H1 (cell line): ENCODE results near the gene RABL2A. TPM values are rescaled to one million over a fixed set of nuclear protein-coding genes. Genes with fewer than 3 reads are reported as not detected.
"Not testable (repeated sequence)": the region's sequence is repeated elsewhere in the genome, so short reads cannot be mapped to it uniquely, and the experiment has no call there.

Source experiments
- CTCF ChIA-PET: fragments of 300-600 bp; sonication (Branson Sonifier 250); formaldehyde crosslinking; loops from one replicate; lab custom pipeline; 2021; ENCODE audit not compliant: partially characterized antibody; lab: Charles Lee
- POLR2A ChIA-PET: fragments of 300-600 bp; sonication (Branson Sonifier 250); formaldehyde crosslinking; loops from one replicate; lab custom pipeline; 2021; ENCODE audit warnings: inconsistent platforms; ENCODE audit not compliant: partially characterized antibody; lab: Charles Lee
- DNase-seq, 2 experiments: peaks; one replicate each; pipeline versions ENCODE4 v3.0.0 to v3.0.0-alpha.2; 2010 to 2022; ENCODE audit warnings: low spot score in 2 of 2, low read depth in 1 of 2, mixed read lengths in 1 of 2
- FAIRE-seq: peaks from 2 replicates; lab custom pipeline; 2011; peaks lifted over from hg19 to GRCh38; lab: Jason Lieb, UNC
- H2AFZ ChIP-seq: 2 replicates; pipeline ENCODE4 v1.8.1; 2012; ENCODE audit warnings: low read length, inconsistent platforms
- H2AK5ac ChIP-seq: 2 replicates; pipeline ENCODE4 v1.6.1; 2013; ENCODE audit warnings: low read depth, low read length
- H2BK120ac ChIP-seq: replicated peaks from 2 replicates; pipeline ENCODE3; 2013; ENCODE audit warnings: low read depth, low read length, inconsistent platforms
- H2BK12ac ChIP-seq: 2 replicates; pipeline ENCODE4 v1.6.1; 2013; ENCODE audit warnings: low read depth, low read length
- H2BK15ac ChIP-seq: 2 replicates; pipeline ENCODE4 v1.6.1; 2013; ENCODE audit warnings: low read length
- H2BK20ac ChIP-seq: 2 replicates; pipeline ENCODE4 v1.6.1; 2013; ENCODE audit warnings: low read length
- H2BK5ac ChIP-seq: 2 replicates; pipeline ENCODE4 v1.6.1; 2013; ENCODE audit warnings: low read depth, low read length
- H3K14ac ChIP-seq: 2 replicates; pipeline ENCODE4 v1.6.1; 2013; ENCODE audit warnings: inconsistent platforms; ENCODE audit not compliant: insufficient read length
- H3K18ac ChIP-seq: 2 replicates; pipeline ENCODE4 v1.6.1; 2013; ENCODE audit warnings: low read length; ENCODE audit errors: extremely low read depth
- H3K23ac ChIP-seq: 2 replicates; pipeline ENCODE4 v1.6.1; 2013; ENCODE audit warnings: inconsistent platforms; ENCODE audit not compliant: insufficient read length
- H3K23me2 ChIP-seq: 2 replicates; pipeline ENCODE4 v1.6.1; 2013; ENCODE audit warnings: low read depth, low read length
- H3K27ac ChIP-seq: 2 replicates; pipeline ENCODE4 v1.6.1; 2011; ENCODE audit warnings: low read depth, low read length, inconsistent platforms
- H3K27me3 ChIP-seq, 4 experiments: replicated peaks in 1 of 4; 1 replicate in 1 of 4; 2 replicates in 3 of 4; pipeline versions ENCODE4 v1.6.1 to v1.8.1; 2011 to 2013; ENCODE audit warnings: low read length in 3 of 4, mild to moderate bottlenecking in 3 of 4, inconsistent platforms in 2 of 4, mixed read lengths in 2 of 4, moderate library complexity in 1 of 4; ENCODE audit not compliant: control insufficient read depth in 3 of 4, insufficient read depth in 3 of 4; ENCODE audit errors: extremely low read depth in 1 of 4
- H3K36me3 ChIP-seq, 4 experiments: 2 replicates each; pipeline versions ENCODE4 v1.6.1 to v1.8.1; 2011 to 2013; ENCODE audit warnings: mild to moderate bottlenecking in 4 of 4, low read length in 3 of 4, moderate library complexity in 2 of 4, control low read depth in 1 of 4, inconsistent platforms in 1 of 4; ENCODE audit not compliant: insufficient read depth in 4 of 4, control insufficient read depth in 2 of 4
- H3K4ac ChIP-seq: replicated peaks from 2 replicates; pipeline ENCODE3; 2013; ENCODE audit warnings: low read length, low read depth, mixed read lengths, inconsistent platforms; ENCODE audit not compliant: insufficient read length
- H3K4me1 ChIP-seq, 4 experiments: replicated peaks in 1 of 4; 1 replicate in 1 of 4; 2 replicates in 3 of 4; pipeline versions ENCODE4 v1.6.1 to v1.8.1; 2011 to 2013; ENCODE audit warnings: low read length in 3 of 4, inconsistent platforms in 2 of 4, mixed read lengths in 1 of 4; ENCODE audit not compliant: insufficient read depth in 4 of 4, control insufficient read depth in 3 of 4
- H3K4me2 ChIP-seq, 2 experiments: 2 replicates each; pipeline versions ENCODE4 v1.6.1 to v1.8.1; 2011 to 2013; ENCODE audit warnings: low read depth in 2 of 2, low read length in 2 of 2, control low read depth in 1 of 2, inconsistent platforms in 1 of 2, mild to moderate bottlenecking in 1 of 2; ENCODE audit not compliant: insufficient read depth in 1 of 2
- H3K4me3 ChIP-seq, 4 experiments: fragments of 200-600, 300-600 bp in 1 of 4; sonication (generic), shearing (Covaris generic), sonication (Bioruptor Twin) in 1 of 4; 2 replicates each; pipeline versions ENCODE4 v1.5.1 to v1.8.1; 2011 to 2016; ENCODE audit warnings: low read length in 4 of 4, low read depth in 3 of 4, control low read depth in 2 of 4, inconsistent platforms in 2 of 4, mild to moderate bottlenecking in 2 of 4, mixed read lengths in 1 of 4, moderate library complexity in 1 of 4; ENCODE audit not compliant: insufficient read depth in 2 of 4; ENCODE audit errors: extremely low read depth in 1 of 4
- H3K56ac ChIP-seq: replicated peaks from 2 replicates; pipeline ENCODE3; 2013; ENCODE audit warnings: low read depth, mild to moderate bottlenecking, mixed read lengths, low read length, inconsistent platforms; ENCODE audit not compliant: insufficient read length
- H3K79me1 ChIP-seq: 2 replicates; pipeline ENCODE4 v1.6.1; 2013; ENCODE audit warnings: low read depth, low read length, control low read depth
- H3K79me2 ChIP-seq, 2 experiments: 2 replicates each; pipeline versions ENCODE4 v1.6.1 to v1.8.1; 2012 to 2013; ENCODE audit warnings: low read length in 2 of 2, mild to moderate bottlenecking in 2 of 2, inconsistent platforms in 1 of 2; ENCODE audit not compliant: insufficient read depth in 2 of 2, control insufficient read depth in 1 of 2
- H3K9ac ChIP-seq, 4 experiments: replicated peaks in 1 of 4; 1 replicate in 1 of 4; 2 replicates in 3 of 4; pipeline versions ENCODE4 v1.6.1 to v1.8.1; 2011 to 2013; ENCODE audit warnings: low read depth in 3 of 4, low read length in 3 of 4, control low read depth in 2 of 4, mild to moderate bottlenecking in 2 of 4, moderate library complexity in 2 of 4, inconsistent platforms in 1 of 4; ENCODE audit errors: extremely low read depth in 1 of 4
- H3K9me3 ChIP-seq, 2 experiments: 2 replicates each; pipeline versions ENCODE4 v1.6.1 to v1.8.1; 2012 to 2013; ENCODE audit warnings: mild to moderate bottlenecking in 2 of 2, moderate library complexity in 2 of 2, control low read depth in 1 of 2, inconsistent platforms in 1 of 2, low read depth in 1 of 2, low read length in 1 of 2, mixed read lengths in 1 of 2; ENCODE audit not compliant: insufficient read depth in 2 of 2
- H4K20me1 ChIP-seq, 2 experiments: replicated peaks in 1 of 2; 2 replicates each; pipeline versions ENCODE3 to v1.8.1; 2011 to 2013; ENCODE audit warnings: inconsistent platforms in 2 of 2, low read length in 2 of 2, mild to moderate bottlenecking in 1 of 2; ENCODE audit not compliant: insufficient read depth in 2 of 2, control insufficient read depth in 1 of 2
- H4K5ac ChIP-seq: 2 replicates; pipeline ENCODE4 v1.6.1; 2013; ENCODE audit warnings: low read length, low read depth, mixed read lengths, inconsistent platforms; ENCODE audit not compliant: insufficient read length
- H4K8ac ChIP-seq: 2 replicates; pipeline ENCODE4 v1.8.0; 2013; ENCODE audit warnings: mild to moderate bottlenecking, moderate library complexity, low read length, inconsistent platforms; ENCODE audit not compliant: insufficient read depth; ENCODE audit errors: extremely low read depth
- H4K91ac ChIP-seq: replicated peaks from 2 replicates; pipeline ENCODE3; 2013; ENCODE audit warnings: low read length, mixed read lengths, inconsistent platforms; ENCODE audit not compliant: insufficient read length
- WGBS, 2 experiments: shearing (Covaris generic) in 1 of 2; methylation state at CpG; one replicate each; pipeline versions ENCODE4 v1.1.6 to v1.1.7; 2013 to 2015; ENCODE audit warnings: low lambda C conversion rate in 2 of 2, mixed read lengths in 2 of 2, inconsistent platforms in 1 of 2, low coverage in 1 of 2, missing lambda C conversion rate in 1 of 2; ENCODE audit not compliant: insufficient replicate concordance in 2 of 2, insufficient coverage in 1 of 2, insufficient read length in 1 of 2; ENCODE audit errors: extremely low coverage in 1 of 2, missing lambda C conversion rate in 1 of 2; 5-methylcytosine and 5-hydroxymethylcytosine counted together
- polyA plus RNA-seq, 7 experiments: library from polyadenylated mRNA; depleted of rRNA in 3 of 7; stranded (reverse) in 5 of 7; unstranded in 2 of 7; fragments of >200 nt in 5 of 7; fragments of 200-250 nt in 2 of 7; gene quantifications; 1 replicate in 5 of 7; 2 replicates in 1 of 7; 4 replicates in 1 of 7; pipeline versions ENCODE4 v1.2.1 to v1.2.3, GENCODE V29; 2011 to 2013; ENCODE audit warnings: missing spikeins in 2 of 7, mixed read lengths in 2 of 7
- total RNA-seq: library from RNA; stranded (reverse); fragmentation: NEBNext Ultra II Directional; extraction: Animal tissue kit (Norgen Biotek cat#: 25700); gene quantifications from 2 replicates; pipeline ENCODE4 v1.2.1, GENCODE V29; 2021

RABL2A gene
- total and polyA plus RNA-seq, 2 of the 8 experiments (the other 6 are each of a cell fraction or from before 2014, with no cell fraction given), result 6.9 to 10.9 TPM

DNA sequence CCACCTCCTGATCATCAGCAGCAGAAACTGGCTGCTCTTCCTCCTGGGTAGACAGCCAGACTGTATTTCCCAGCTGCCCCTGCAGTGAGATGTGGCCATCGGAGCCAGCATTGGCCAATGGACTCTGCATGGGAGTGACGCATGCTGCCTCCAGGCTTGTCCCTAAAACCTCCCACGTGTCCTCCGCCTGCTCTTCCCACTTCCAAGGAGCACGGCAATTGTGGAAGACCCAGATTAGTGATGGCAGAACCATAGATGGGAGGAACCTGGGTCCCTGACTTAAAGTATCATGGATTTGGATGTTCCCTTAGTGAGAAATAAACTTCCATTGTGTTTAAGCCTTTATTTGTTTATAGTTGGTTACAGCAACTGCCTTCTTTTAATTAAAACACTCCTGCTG, 48.6 kb upstream of the RABL2A start:
- H3K23me2 ChIP-seq, CTCF ChIA-PET: not testable (repeated sequence)
- 62% methylated on average over 4 of the region's 5 CpGs; no CpG with 5 or more reads in 1 of the 2 experiments for WGBS, 2 experiments

DNA sequence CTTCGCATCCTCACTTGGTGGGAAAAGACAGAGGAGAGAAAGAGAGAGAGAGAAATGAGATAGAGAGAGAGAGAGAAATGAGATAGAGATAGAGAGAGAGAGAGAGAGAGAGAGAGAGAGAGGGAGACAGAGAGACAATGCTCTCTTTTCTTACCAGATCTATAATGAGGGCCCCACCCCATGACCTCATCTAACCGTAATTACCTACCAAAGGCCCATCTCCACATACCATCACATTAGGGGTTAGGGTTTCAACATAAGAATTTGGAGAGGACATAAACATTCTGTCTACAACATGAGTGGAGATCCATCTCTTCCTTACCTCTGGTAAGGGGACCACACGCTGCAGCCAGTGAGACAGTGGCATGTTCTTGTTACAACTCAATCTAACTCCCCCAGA, 44.6 kb upstream of the RABL2A start:
- H3K4me1 ChIP-seq, H3K9ac ChIP-seq, FAIRE-seq, H3K9me3 ChIP-seq, H3K23ac ChIP-seq, H2AFZ ChIP-seq, POLR2A ChIA-PET, H2BK15ac ChIP-seq, H2BK120ac ChIP-seq, H4K5ac ChIP-seq, H2BK5ac ChIP-seq, H3K4ac ChIP-seq, H4K20me1 ChIP-seq, H3K36me3 ChIP-seq, DNase-seq, H3K18ac ChIP-seq, H3K56ac ChIP-seq, H4K8ac ChIP-seq, H3K79me2 ChIP-seq, H2BK20ac ChIP-seq, H3K23me2 ChIP-seq, H3K27ac ChIP-seq, H2AK5ac ChIP-seq, H4K91ac ChIP-seq, H3K14ac ChIP-seq, H3K79me1 ChIP-seq, H3K27me3 ChIP-seq, H2BK12ac ChIP-seq: not testable (repeated sequence)
- CTCF ChIA-PET, result interaction anchor here (1.4 kb wide), 1 partner anchor 22 kb away, joined by 4 read pairs; no protein-coding TSS in a partner anchor
- Histone ChIP-seq H3K4me3 (peak overlapping the region in 1 of 4 experiments; percentile 10; a peak in 1 of 8 replicates), H3K4me2 (peak overlapping the region in 1 of 2 experiments; percentile 90; a peak in 1 of 4 replicates)
- WGBS, 2 experiments, result 60% methylated on average over 3 of the region's 3 CpGs; no CpG with 5 or more reads in 1 of the 2 experiments

More for the DNA sequence above, 48.6 kb upstream of the RABL2A start:
- H3K36me3 ChIP-seq, H3K27me3 ChIP-seq, H3K4me2 ChIP-seq, H3K56ac ChIP-seq, H4K20me1 ChIP-seq, H3K4ac ChIP-seq, H3K9me3 ChIP-seq, FAIRE-seq, H3K18ac ChIP-seq, H3K27ac ChIP-seq, POLR2A ChIA-PET, H3K14ac ChIP-seq, H2BK15ac ChIP-seq, H3K9ac ChIP-seq, H2BK5ac ChIP-seq, H2BK12ac ChIP-seq, H3K4me3 ChIP-seq, DNase-seq, H4K8ac ChIP-seq, H4K5ac ChIP-seq, H3K79me1 ChIP-seq, H3K79me2 ChIP-seq, H3K23ac ChIP-seq, H3K4me1 ChIP-seq, H2AK5ac ChIP-seq, H2AFZ ChIP-seq, H2BK20ac ChIP-seq, H4K91ac ChIP-seq, H2BK120ac ChIP-seq: not testable (repeated sequence)
